DOHH2 (cell line): Measurements from ENCODE around the gene FIZ1.

Experiments
- EZH2phosphoT487 ChIP-seq: fragments of 200-600 bp; sonication (generic); IDR thresholded peaks from 2 replicates; pipeline ENCODE4 v1.6.1; 2017; ENCODE audit warnings: borderline replicate concordance, mild to moderate bottlenecking, antibody characterized with exemption, low read length, moderate library complexity, mixed read lengths
- TF ChIP-seq, protein P1 (sequence below): fragments of 200-600 bp; sonication (generic); IDR thresholded peaks from one replicate; pipeline ENCODE4 v1.5.1; 2014; ENCODE audit warnings: antibody characterized with exemption, mild to moderate bottlenecking, low read depth, low read length; ENCODE audit not compliant: poor library complexity, severe bottlenecking

DNA sequence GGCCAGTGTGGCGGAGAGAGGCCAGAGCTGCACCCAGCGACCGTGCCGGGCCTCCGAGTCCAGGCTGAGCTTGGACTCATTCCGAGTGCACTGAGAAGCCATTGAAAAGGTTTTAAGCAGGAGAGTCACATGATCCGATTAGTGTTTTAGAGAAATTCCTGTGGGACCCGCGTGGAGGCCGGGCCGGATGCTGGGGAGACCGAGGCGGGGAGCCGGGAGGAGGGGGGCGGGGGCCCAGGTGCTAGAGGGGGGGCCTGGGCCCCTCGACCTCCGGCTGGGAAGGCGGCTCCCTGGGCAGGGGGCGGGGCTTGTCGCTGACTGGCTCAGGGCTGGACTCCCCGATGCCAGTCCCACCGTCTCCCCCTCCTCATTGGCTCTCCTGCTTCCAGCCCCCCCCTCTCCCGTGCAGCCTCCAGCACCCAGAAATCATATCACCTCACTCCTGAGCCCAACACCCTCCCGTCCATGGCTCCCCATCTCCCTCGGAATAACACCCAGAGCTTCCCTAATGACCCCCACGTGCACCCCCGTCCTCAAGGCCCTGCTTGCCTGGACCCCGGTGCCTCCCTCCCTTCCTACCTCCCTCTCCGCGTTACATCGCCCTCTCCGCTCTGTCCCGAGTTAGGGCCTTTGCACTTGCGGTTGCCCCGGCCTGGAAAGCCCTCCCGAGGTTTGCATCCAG lies 13.5 kb downstream of the FIZ1 start:
- TF ChIP-seq, protein P1, sequence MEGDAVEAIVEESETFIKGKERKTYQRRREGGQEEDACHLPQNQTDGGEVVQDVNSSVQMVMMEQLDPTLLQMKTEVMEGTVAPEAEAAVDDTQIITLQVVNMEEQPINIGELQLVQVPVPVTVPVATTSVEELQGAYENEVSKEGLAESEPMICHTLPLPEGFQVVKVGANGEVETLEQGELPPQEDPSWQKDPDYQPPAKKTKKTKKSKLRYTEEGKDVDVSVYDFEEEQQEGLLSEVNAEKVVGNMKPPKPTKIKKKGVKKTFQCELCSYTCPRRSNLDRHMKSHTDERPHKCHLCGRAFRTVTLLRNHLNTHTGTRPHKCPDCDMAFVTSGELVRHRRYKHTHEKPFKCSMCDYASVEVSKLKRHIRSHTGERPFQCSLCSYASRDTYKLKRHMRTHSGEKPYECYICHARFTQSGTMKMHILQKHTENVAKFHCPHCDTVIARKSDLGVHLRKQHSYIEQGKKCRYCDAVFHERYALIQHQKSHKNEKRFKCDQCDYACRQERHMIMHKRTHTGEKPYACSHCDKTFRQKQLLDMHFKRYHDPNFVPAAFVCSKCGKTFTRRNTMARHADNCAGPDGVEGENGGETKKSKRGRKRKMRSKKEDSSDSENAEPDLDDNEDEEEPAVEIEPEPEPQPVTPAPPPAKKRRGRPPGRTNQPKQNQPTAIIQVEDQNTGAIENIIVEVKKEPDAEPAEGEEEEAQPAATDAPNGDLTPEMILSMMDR = no peak
- no peak for TF ChIP-seq EZH2phosphoT487
